HG03139 (cell line): ENCODE data around the gene SNX15.
"Not testable (repeated sequence)": the region's sequence is repeated elsewhere in the genome, so short reads cannot be mapped to it uniquely, and the experiment has no call there.

ENCODE experiments used
- ATAC-seq: cut with Tn5 transposase; IDR thresholded peaks from one replicate; pipeline ENCODE4 v1.9.1; 2021; ENCODE audit not compliant: unreplicated experiment

SNX15 gene, protein sequence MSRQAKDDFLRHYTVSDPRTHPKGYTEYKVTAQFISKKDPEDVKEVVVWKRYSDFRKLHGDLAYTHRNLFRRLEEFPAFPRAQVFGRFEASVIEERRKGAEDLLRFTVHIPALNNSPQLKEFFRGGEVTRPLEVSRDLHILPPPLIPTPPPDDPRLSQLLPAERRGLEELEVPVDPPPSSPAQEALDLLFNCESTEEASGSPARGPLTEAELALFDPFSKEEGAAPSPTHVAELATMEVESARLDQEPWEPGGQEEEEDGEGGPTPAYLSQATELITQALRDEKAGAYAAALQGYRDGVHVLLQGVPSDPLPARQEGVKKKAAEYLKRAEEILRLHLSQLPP

GRCh38 chr11:65027213-65028067 is at the start of gene SNX15:
SNX15 (plus strand) TSS chr11:65027439; CDS start chr11:65027538, 99 bp downstream.
- peak; percentile 80 for ATAC-seq

DNA sequence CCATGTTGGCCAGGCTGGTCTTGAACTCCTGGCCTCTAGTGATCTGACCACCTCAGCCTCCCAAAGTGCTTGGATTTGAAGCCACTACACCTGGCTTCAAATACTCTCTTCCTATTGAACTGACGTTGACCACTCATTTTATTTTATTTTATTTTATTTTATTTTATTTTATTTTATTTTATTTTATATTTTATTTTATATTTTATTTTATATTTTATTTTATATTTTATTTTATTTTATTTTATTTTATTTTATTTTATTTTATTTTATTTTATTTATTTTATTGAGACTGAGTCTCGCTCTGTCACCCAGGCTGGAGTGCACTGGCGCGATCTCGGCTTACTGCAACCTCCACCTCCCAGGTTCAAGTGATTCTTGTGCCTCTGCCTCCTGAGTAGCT is 43.9 kb upstream of the SNX15 start:
- not testable (repeated sequence) for ATAC-seq

DNA sequence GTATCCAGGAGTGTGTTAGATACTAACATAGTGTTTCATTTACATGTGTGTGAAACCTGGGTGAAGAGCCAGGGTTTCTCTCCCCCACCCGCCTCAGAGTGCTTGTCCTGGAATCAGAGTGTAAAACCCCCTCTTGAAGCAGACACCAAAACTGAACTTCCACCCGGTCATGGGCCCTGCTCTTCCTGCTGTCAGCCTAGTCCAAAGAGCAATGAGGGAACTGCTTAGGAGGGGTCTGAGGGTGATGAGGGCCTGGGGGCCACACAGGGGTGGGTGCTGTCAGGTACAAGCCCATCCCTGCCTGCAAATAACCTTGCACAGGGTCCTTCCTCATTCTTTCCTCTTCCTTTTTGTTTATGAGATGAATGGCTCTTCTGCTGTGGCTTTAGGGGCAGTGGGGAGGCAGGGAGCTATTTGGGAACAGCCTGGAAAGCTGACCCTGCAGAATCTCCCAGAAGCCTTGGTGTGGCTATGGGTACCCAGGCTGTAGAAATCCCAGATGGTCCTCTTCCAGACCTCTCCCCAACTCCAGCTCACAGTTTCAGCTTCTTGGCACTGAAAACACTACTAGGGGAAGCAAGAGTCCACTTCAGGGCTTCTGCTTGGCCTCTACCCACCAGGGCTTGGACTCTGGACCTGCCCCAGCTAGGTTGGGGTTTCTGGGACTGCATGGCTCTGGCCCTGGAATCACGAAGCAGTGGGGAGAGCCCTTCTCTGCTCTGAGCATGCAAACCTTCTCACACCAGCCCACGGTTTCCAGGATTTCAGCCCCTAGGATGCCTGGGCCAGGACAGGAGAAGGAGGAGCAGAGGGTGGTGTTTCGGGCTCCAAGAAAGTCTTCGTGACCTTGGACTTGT is 39.0 kb upstream of the SNX15 start:
- no peak for ATAC-seq

DNA sequence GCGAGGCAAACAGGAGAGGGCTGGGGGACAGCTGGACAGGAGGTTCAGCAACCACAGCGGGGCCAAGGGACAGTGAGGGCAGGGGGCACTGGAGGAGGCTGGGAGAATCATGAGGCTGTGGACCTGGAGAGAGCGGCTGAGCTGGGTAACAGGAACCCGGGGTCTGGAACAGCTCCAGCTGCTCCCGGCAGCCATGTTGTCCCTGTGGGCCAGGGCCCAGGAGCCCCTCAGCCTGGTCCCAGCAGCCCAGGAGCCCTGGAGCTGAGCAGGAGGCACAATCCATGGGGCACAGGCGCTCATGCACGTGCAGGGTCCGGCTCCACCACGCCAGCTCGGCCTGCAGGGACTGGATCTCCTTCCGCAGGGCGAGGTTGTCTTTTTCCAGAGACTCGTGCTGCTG is 37.8 kb upstream of the SNX15 start:
- no peak for ATAC-seq

DNA sequence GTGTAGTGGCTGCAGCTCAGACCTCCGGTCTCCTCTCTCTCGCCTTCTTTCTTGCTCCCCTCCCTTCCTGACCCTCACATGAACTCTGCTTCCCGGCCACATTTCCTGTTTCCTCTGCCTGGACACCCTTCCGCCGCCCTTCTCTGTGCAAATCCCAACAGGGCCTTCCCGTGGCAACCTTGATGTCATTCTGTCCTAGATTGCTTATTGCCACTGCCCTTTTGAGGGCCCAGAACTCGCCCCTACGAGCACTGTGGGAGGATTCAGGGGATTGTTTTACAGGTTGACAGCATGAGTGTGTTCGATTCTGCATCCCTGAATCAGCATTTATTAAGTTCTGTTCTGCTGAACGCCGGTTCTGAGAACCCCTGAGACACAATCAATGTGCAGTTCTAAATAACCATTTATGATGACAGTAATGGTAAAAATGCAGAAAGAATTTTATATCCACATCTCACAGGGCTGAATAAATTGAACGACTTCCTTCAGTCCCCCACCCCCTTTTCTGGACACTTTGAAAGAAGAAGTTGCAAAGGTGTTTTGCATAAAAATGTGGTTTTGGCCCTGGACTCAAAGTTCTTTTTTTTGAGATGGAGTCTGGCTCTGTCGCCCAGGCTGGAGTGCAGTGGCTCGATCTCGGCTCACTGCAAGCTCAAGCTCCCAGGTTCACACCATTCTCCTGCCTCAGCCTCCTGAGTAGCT is 36.9 kb upstream of the SNX15 start:
- no peak for ATAC-seq

- ATAC-seq: no peak
These were observed 32.9 kb upstream of the SNX15 start for GRCh38 chr11:64994318-64994717.

DNA sequence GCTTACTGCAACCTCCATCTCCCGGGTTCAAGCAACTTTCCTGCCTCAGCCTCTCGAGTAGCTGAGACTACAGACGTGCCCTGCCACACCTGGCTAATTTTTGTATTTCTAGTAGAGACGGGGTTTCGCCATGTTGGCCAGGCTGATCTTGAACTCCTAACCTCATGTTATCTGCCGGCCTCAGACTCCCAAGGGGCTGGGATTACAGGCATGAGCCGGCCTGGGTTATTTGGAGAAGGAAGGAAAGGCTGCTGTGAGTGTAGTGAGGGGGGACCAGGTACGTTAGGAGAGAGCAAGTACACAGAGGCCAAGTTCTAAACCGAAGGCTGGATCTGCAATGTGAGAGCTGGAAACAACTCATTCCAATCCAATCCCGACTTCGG is 30.9 kb upstream of the SNX15 start:
- no peak for ATAC-seq

GRCh38 chr11:64996710-64997380 is 30.4 kb upstream of the SNX15 start, which contains the start of gene BATF2:
BATF2 (minus strand) TSS chr11:64996971; CDS start chr11:64996914, 57 bp downstream.
- ATAC-seq: no peak

- no peak for ATAC-seq
These were observed 29.1 kb upstream of the SNX15 start for GRCh38 chr11:64998141-64998540.

GRCh38 chr11:64998690-64999431 is 28.4 kb upstream of the SNX15 start:
- ATAC-seq: no peak

DNA sequence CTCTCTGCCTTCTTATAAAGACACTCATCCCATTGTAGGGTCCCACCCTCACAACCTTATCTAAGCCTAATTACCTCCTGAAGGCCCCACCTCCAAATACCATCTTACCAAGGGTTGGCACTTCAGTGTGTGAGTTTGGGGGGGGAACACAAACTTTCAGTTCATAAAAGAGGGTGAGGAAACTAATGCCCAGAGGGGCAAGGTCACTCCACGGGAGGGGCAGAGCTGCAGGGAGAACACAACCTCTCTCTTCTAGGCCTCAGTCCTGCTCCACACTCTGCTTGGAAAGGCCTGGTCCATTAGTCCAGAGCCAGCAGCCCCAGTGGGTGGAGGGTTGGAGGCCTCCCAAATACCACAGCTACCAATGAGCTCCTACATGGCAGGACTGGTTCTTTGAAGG is 27.8 kb upstream of the SNX15 start:
- no peak for ATAC-seq

- ATAC-seq: no peak
These were observed 24.5 kb upstream of the SNX15 start for GRCh38 chr11:65002706-65003105.

DNA sequence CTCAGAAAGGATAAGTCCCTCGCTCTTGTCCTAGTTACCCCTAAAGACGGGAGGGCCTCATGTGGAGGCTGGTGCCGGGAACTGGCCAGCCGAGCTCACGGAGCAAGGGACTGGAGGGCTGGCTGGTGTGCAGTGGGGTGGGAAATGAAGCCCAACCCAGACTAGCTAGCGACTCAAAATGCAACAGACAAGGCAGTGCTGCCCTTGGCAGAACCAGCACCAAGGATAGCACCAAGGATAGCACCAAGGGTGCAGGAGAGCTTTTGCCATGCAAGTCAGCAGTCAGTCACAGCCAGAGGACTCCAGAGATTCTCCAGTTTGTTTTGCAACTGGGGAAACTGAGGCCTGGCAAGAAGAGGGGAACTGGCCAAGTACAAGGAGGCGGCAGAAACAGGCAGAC is 24.0 kb upstream of the SNX15 start:
- no peak for ATAC-seq

GRCh38 chr11:65003968-65004367 is 23.3 kb upstream of the SNX15 start:
- ATAC-seq: not testable (repeated sequence)

- no peak for ATAC-seq
These were observed 19.2 kb upstream of the SNX15 start for GRCh38 chr11:65008016-65008415.

DNA sequence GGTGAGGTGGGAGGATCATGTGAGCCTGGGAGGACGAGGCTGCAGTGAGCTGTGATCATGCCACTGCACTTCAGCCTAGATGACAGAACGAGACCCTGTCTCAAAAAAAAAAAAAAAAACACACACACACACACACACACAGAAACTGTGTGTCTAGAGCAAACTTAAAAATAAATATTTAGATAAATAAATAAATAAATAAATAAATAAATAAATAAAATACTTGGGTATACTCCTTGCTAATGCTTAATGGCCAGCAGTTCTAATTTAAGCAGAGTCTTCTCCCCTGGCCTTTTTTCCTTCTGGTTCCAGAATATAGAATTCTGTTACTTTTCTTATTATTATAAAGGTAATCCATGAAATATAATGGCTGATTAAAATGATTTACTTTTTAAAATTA is 18.4 kb upstream of the SNX15 start:
- no peak for ATAC-seq

- peak; percentile 56 for ATAC-seq
These were observed 13.9 kb upstream of the SNX15 start for GRCh38 chr11:65013130-65013887.

- ATAC-seq: peak; percentile 62
These were observed 13.1 kb upstream of the SNX15 start, which contains the start of gene ARL2 for GRCh38 chr11:65013888-65014725. ARL2 (plus strand) TSS chr11:65014160; CDS start chr11:65014208, 48 bp downstream.
